A673 (cell line): ENCODE data around the gene MRPL10.

ENCODE experiments used
- EZH2 ChIP-seq: fragments of 200-600 bp; sonication (generic); IDR thresholded peaks from 2 replicates; pipeline ENCODE4 v1.6.1; 2017; ENCODE audit warnings: borderline replicate concordance, low read depth, mild to moderate bottlenecking, mixed read lengths, antibody characterized with exemption, low read length; ENCODE audit not compliant: poor library complexity, severe bottlenecking
- TF ChIP-seq, protein P1 (sequence below): fragments of 300-800, 200-600 bp; sonication (generic); conservative IDR thresholded peaks from 2 replicates; pipeline ENCODE4 v1.5.1; 2017; ENCODE audit warnings: low read depth, mild to moderate bottlenecking, antibody characterized with exemption, low read length, moderate library complexity, mixed read lengths

DNA sequence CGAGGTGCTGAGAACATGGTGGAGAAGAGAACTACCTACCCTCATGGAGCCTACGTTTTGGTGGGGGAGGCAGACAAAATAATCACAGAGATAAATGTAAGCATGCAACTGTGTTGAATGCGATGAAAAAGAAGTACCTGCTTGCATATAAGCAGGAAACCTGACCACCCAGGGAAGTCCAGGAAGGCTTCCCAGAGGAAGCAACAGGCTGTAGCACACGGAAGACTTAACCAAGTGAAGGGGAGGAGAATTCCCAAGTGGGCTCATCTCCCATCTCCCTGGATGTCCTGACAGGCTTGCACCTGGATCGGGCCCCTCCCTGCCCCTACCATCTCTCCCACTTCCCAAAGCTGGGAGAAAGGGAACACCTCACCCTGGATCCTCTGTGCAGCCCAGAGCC lies 7.7 kb upstream of the MRPL10 start:
- TF ChIP-seq, protein P1, sequence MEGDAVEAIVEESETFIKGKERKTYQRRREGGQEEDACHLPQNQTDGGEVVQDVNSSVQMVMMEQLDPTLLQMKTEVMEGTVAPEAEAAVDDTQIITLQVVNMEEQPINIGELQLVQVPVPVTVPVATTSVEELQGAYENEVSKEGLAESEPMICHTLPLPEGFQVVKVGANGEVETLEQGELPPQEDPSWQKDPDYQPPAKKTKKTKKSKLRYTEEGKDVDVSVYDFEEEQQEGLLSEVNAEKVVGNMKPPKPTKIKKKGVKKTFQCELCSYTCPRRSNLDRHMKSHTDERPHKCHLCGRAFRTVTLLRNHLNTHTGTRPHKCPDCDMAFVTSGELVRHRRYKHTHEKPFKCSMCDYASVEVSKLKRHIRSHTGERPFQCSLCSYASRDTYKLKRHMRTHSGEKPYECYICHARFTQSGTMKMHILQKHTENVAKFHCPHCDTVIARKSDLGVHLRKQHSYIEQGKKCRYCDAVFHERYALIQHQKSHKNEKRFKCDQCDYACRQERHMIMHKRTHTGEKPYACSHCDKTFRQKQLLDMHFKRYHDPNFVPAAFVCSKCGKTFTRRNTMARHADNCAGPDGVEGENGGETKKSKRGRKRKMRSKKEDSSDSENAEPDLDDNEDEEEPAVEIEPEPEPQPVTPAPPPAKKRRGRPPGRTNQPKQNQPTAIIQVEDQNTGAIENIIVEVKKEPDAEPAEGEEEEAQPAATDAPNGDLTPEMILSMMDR, result no peak
- TF ChIP-seq EZH2, result no peak
